Stimulated activated CD8-positive, alpha-beta memory T cell treated with anti-CD3 and anti-CD28 coated beads, Interleukin-15, amount 100 ng/mL, for 4 hours (primary cell): ENCODE results near the gene PHC2.

Experiments used
- DNase-seq, 2 donors: peaks; one replicate each; pipeline ENCODE4 v3.0.0-alpha.2; 2020; ENCODE audit warnings: low read depth in 2 of 2

The PHC2 gene

GRCh38 chr1:33388805-33389771 is 41.8 kb downstream of the PHC2 start:
- no peak for DNase-seq

GRCh38 chr1:33387625-33388024 is 43.3 kb downstream of the PHC2 start:
- no peak for DNase-seq

DNA sequence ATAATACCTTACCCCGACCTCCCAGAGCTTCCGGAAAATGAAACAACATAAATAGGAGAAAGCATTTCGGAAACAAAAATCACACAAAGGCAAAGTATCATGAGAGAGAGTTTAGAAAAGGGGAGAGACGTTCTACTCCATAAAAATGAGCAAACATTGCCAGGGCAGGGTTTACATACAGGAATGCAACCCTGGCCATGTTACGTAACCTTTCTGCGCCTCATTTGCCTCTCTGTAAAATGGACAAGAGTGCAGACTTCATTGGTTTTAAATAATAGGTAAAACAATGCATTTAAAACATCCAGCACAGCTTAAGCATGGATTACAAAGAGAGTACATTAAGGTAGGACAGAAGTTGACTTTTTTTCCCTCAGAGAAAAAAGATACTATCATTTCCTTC is 45.6 kb downstream of the PHC2 start:
- DNase-seq, result no peak

- DNase-seq, result no peak
Observed at GRCh38 chr1:33384040-33384812, 46.7 kb downstream of the PHC2 start.

DNA sequence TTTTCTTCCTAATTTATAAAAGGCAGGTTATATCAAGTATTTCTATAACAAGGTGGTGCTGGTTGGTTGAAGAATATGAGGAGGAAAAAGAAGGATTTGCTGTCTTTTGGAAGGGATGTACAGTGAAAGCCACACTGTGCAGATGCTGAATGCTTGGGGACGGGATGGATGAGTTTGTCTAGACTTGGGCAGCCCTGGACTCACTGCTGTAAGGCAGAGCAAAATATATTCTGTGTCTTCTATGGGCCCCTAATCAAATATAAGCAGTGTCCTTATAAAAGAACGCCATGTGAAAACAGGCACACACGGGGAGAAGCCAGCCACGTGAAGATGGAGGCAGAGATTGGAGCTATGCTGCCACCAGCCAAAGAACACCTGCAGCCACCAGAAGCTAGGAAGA is 47.4 kb downstream of the PHC2 start:
- DNase-seq, result no peak

- no peak for DNase-seq
Observed at GRCh38 chr1:33382661-33383415, 48.1 kb downstream of the PHC2 start.

GRCh38 chr1:33381977-33382376 is 48.9 kb downstream of the PHC2 start:
- no peak for DNase-seq

DNA sequence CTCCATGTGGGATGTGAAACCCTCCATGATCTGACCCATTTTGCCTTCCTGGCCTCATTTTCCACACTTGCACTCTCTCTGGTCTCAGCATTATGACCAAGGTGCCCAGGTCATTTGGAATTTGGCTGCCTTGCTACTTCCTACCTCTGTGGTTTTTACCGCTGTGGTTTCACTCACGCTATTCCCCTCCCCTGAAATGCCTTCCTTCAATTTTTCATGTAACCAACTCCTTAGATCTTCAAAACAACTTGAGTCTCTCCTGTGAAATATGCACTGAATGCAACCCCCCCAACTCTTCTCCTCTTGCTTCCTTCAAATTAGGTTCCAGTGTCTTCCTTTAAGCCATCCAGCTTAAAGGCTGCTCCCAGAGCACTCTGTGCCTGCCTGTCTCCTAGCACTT is 50.1 kb downstream of the PHC2 start:
- no peak for DNase-seq

GRCh38 chr1:33379631-33380354 is 51.1 kb downstream of the PHC2 start:
- no peak for DNase-seq

DNA sequence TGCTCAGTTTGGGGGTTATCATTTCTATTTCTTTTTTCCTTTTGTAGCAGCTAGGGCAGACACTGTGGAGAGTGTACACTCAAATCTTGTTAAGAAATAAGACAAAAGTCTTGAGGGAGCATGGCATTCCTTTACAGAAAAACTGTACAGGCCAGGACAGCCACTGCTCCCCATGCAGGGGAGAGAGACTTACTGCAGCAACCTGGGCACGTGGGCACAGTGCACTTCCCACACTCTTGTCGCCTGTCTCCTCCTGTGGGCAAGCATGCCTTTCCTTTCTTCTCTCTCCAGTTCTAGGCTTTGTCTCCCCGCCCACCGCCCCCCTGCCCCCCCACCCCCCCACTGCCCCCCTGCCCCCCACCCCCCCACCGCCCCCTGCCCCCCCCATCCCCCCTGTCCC is 51.9 kb downstream of the PHC2 start:
- DNase-seq, result no peak

- no peak for DNase-seq
Observed at GRCh38 chr1:33378524-33378923, 52.4 kb downstream of the PHC2 start.

GRCh38 chr1:33377756-33378155 is 53.1 kb downstream of the PHC2 start:
- DNase-seq, result no peak

GRCh38 chr1:33377013-33377412 is 53.9 kb downstream of the PHC2 start:
- DNase-seq, result no peak

DNA sequence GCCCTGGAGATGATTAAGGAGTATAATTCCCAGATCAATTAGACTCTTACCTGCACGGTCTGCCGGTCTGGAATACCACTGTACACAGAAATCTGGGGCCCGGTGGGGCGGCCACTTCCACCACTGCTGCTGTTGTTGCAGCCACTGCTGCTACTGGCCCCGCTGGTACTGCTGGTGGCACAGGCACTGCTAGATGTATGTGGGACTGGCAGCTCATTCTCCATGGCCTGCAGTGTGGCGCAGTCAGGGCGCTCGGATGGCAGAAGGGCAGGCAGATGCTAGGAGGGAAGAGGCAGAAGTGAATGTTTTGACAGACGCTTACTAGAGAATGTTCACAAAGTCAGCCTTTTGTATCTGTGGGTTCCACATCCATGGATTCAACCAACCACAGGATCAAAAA is 55.6 kb downstream of the PHC2 start:
- DNase-seq, result no peak

DNA sequence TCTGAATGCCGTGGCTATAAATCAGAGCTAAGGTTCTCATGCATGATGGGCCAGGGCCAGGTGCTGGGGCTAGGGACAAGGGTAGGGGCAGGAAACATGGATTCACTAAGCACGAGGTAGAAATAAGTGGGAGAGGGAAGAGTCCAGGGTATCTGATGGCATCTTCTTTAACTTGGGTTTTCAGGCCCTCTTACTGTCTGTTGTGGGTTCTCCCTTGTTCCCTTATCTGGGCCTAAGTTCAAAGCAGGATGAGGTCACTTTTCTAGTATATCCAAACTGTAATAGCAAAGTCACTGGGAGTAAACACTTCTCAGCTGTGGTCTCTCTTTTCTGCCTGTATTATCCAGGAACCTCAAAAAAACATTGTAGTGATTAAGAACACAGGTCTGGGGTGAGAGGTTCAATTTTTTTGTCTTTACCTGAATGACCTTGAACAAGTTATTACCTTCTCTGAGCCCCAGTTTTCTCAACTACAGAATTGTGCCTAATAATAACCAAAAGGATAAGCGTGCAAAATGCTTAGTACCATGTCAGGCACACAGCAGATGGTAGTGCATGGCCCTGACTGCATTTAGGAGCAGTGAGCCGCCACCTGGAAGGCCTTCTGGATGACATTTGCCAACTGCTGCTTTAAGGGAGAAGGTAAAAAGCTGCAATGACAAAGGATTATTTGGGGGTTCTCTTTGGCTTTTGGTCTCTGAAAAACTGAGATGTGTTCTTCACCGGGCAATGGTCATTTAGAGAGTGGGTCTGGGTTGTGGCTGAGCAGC is 56.4 kb downstream of the PHC2 start:
- no peak for DNase-seq

DNA sequence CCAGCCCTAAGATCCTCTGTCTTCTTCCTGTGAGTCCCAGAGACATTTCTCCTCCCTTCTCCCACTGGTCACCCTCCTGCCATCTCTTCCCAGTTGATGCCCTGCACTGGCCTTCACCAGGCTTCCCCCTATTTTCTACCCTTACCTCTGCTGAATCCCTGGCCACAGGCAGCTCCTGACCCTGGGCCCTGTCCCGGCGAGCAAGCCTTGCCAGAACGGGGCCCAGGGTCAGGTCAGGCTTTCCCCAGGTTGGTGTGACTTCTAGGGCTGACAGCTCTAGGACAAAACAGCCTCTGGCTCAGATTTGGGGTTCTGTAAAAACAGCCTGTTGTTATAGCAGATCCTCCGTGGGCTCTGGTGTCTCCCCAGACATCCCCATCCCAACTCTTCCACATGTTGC is 57.3 kb downstream of the PHC2 start:
- DNase-seq, result no peak

DNA sequence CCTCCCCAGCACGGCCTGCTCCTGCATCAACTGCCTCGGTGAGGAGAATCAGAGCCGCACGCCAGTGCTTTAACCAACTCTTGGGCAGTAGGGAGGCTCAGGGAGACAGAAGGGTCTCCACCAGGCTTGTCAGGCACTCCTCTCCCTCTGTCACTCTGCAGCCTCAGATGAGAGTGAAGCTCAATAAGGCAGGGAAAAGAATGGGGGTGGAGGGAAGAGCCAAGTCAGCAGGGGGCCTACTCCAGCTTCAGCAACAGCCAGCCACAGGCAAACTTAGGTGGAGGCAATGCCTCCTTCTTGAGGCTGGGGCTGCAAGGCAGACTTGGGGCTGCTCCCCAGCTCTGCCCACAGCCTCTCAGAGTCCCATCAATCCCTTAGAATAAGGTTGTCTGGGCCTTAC is 58.2 kb downstream of the PHC2 start:
- no peak for DNase-seq

- no peak for DNase-seq
Observed at GRCh38 chr1:33372162-33372561, 58.7 kb downstream of the PHC2 start.

DNA sequence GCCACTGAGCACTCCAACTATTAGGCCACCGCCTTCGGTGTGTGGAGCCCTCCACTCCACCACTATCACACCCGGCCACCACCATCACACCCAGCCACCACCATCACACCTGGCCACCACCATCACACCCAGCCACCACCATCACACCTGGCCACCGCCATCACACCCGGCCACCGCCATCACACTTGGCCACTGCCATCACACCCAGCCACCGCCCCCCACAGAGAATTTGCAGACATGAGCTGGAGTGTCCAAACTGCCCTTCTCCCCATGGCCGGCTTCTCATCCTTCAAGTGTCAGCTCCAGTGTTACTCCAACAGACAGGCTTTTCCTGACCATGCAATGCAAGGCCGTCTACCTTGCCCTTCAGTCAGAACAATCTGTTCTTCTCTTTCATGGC is 59.6 kb downstream of the PHC2 start:
- DNase-seq, result no peak

DNA sequence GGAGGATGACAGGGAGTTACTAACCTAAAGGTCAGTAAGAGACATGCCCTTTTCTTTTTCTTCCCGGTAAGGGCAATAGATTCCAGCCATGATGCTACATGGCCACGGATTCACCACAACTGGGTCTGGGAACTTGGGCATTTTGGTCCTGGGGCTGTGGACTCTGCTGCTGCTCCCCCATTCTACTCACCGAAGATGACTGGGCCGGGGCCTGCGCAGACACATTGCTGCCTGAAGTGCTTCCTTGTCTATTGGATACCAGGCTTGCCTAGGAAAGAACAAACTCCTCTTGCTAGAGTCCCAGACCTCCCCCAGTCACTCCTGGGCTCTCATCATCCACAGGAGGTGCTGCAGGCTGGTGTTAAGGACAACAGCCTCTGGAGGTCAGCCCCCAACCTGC is 60.1 kb downstream of the PHC2 start:
- DNase-seq, result no peak

DNA sequence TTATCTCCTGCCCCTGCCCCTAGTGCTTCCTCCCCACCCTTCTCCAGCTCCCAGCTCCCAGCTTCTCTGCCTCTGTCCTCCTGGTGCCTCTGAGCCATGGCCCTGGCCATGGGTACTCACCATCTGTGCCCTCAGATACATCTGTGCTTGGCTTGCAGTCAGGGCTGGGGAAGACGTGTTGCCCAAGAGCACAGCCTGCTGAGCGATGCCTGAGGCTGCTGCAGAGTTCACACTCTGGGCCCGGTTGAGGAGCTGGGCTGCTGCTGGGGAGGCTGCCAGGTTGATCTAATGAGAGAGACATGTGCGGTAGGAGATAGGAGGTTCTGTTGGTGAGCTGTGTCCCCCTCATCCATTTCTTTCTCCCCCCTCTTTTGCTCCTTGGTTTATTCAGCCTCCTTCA is 60.6 kb downstream of the PHC2 start:
- DNase-seq, result no peak
